ES-I3 (cell line): Measurements from ENCODE around the gene BRAF.
"Not testable (repeated sequence)": the region's sequence is repeated elsewhere in the genome, so short reads cannot be mapped to it uniquely, and the experiment has no call there.

Source experiments
- H3K36me3 ChIP-seq: 2 replicates; pipeline ENCODE4 v1.6.1; 2013; ENCODE audit warnings: mild to moderate bottlenecking, low read length, control low read depth, moderate library complexity; ENCODE audit not compliant: insufficient read depth
- H3K4me1 ChIP-seq: 2 replicates; pipeline ENCODE4 v1.6.1; 2013; ENCODE audit warnings: mild to moderate bottlenecking, control low read depth, low read length; ENCODE audit not compliant: insufficient read depth
- H3K9ac ChIP-seq: 2 replicates; pipeline ENCODE4 v1.6.1; 2013; ENCODE audit warnings: low read depth, mild to moderate bottlenecking, low read length, moderate library complexity
- H3K9me3 ChIP-seq: 2 replicates; pipeline ENCODE4 v1.6.1; 2013; ENCODE audit warnings: mild to moderate bottlenecking, low read length, moderate library complexity; ENCODE audit not compliant: control insufficient read depth, insufficient read depth

The BRAF gene

DNA sequence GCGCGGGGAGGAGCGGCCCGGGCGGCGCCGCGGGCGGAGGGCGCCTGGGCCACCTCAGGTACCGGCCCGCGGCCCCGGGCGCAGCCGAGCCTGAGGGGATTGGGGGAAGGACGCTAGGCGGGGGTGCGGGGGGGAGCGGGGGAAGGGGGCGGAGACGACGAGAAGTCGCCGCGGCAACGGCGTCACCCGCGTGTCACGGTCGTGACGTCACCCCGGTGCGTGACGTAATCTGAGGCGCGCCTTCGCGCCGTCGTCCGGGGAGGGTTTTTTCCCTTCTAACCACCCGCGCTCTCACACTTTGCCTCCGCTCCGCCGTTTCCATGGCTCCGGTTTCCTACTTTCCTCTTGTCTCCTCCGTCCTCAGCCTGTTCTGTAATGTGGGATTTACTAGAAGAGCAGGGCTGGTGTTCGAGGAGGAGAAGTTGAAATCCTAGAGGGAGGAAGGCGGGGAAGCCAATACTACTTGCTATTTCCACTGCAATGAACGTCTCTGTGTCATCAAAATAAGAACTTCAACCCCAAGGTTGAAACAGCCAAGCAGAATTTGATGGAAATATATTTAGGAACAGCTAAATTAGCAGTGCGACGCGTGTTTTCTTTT, at the start of gene BRAF:
BRAF (minus strand) TSS at position 109 of the 601 bp plus-strand sequence. CDS start 226 bp downstream, outside the sequence.
- Histone ChIP-seq H3K9me3 (no peaks in the 10 kb centered on the region), H3K36me3 (no peaks in the 10 kb centered on the region), H3K4me1 (no peaks in the 10 kb centered on the region), H3K9ac (peak within 1 kb of the TSS; percentile 99)

DNA sequence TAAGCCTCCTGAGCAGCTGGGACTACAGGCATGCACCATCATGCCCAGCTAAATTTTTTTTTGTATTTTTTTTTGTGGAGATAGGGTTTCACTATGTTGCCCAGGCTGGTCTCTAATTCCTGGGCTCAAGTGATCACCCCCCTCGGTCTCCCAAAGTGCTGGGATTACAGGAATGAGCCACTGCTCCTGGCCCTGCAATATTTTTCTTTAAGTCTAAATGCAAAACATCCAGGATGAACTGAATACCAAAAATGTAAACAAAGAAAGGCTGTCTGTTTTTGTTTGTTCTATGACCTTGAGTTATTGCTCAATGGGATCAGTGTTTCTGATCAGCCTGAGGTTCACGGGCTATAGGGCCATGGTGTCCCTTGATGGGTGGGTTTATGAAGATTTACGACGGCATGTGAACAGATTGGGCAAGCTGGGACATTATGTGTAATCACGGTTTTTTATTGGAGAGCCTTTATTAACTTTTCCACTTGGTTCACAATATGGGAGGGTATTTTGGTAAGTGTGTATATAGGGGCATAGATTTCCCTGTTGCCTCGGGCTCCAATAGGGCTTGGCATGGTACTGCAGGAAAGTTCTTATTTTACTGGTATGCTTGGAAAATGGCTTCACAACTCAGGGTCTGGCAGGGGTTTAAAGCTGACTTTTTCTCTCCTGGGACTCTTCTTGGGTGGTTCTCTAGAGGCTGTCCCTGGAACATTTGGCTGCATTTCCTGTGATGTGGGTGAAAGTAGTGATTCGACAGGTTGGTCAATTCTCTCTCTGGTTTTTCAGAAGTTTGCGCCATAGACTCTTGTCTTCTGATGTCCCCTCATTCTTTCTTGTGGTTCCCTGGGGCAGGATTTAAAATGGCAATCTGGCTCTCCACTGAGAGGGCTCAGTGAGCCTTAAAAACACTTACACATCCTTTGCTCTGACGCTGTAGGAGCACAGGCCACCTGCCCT, 48.4 kb upstream of the BRAF start:
- Histone ChIP-seq H3K9ac (no peak overlapping the region), H3K4me1 (no peaks in the 10 kb centered on the region), H3K9me3 (no peaks in the 10 kb centered on the region), H3K36me3 (no peaks in the 10 kb centered on the region)

DNA sequence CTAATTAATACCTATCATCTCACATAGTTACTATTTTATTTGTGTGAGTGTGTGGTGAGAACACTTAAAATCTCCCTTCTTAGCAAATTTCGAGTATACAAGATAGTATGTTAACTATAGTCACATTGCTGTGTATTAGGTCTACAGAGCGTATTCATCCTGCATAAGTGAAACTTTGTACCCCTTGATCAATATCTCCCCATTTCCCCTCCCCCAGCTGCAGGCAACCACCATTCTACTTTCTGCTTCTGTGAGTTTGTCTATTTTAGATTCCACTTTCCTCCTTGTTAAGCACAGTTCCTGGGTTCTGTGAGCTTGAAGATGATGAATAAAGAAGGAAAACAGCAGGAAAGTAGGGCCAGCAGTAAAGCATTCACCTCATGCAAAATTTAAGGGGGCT, 47.6 kb upstream of the BRAF start:
- Histone ChIP-seq H3K36me3 (no peaks in the 10 kb centered on the region), H3K4me1 (no peaks in the 10 kb centered on the region), H3K9me3 (no peaks in the 10 kb centered on the region), H3K9ac (no peak overlapping the region)

DNA sequence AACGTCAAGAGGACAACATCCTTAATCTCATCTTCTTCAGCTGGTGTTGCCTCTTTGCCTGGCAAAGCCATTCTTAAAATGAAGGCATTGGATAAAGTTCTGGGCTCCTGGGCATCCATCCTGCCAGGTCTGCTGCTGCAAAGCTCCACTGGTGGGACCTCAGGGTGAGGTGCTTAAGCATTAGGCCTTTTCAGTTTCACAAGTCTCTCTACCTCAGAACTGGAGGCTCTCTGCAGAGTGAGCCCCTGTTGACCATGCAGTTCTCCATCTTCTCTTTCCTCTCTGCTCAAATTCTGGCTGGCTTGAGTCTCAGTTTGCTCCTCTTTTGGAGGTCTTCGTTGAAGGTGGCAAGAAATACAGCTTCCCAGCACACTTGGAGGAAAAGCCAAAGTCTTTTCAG, 42.7 kb upstream of the BRAF start:
- Histone ChIP-seq H3K4me1 (no peaks in the 10 kb centered on the region), H3K36me3 (no peaks in the 10 kb centered on the region), H3K9me3 (no peaks in the 10 kb centered on the region), H3K9ac (no peak overlapping the region)

DNA sequence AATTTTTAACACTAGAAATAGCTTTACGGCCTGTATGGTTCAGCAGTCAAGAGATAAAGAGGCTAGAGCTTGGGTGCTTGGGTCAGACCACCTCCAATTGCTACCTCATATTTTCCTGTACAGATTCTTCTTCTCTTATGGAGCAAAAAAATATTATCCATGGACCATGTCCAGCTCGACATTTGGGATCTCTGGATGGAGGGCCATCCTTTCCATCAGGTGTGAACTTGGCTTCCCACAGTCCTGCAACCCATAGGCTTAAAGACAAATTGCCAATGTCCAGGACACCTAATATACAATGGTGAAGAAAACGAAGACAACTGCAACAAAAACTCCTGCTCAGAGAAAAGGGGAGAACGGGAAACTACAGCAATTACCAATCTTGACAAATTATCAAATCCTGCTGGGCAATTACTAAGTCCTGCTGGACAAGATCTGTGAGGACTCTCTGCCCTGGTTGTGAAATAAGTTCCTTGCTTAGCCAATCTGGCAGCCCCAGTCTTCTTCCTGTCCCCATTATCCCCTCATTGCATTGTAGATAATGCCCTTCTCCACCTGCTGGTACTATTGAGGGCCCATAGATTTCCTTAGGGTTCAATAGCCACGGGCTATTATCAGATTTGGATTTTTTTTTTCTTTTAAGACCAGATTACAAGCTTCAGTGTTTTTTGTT, 42.0 kb upstream of the BRAF start:
- no peaks in the 10 kb centered on the region for H3K36me3 ChIP-seq
- no peaks in the 10 kb centered on the region for H3K9me3 ChIP-seq
- no peak overlapping the region for H3K9ac ChIP-seq
- H3K4me1 ChIP-seq = no peaks in the 10 kb centered on the region

DNA sequence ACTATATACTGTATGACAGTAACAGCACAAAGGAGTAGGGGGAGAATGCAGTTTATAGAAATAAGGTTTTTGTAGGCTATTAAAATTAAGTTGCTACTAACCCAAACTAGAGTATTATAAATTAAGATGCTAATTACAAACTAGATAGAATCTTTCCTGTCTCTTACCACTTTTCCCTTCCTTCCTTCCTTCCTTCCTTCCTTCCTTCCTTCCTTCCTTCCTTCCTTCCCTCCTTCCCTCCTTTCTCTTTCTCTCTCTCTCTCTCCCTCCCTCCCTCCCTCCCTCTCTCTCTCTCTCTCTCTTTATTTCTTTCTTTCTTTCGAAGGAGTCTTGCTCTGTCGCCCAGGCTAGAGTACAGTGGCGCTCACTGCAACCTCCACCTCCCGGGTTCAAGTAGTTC, 36.4 kb upstream of the BRAF start:
- peaks cover 3% of the 10 kb centered on the region; the same call in 1 of the 2 replicates for H3K9me3 ChIP-seq

GRCh38 chr7:140956997-140957396, 32.3 kb upstream of the BRAF start:
- H3K9me3 ChIP-seq, H3K36me3 ChIP-seq, H3K4me1 ChIP-seq, H3K9ac ChIP-seq: not testable (repeated sequence)

More for the DNA sequence above, 36.4 kb upstream of the BRAF start:
- H3K4me1 ChIP-seq = no peaks in the 10 kb centered on the region
- H3K9ac ChIP-seq = no peak overlapping the region
- no peaks in the 10 kb centered on the region for H3K36me3 ChIP-seq

DNA sequence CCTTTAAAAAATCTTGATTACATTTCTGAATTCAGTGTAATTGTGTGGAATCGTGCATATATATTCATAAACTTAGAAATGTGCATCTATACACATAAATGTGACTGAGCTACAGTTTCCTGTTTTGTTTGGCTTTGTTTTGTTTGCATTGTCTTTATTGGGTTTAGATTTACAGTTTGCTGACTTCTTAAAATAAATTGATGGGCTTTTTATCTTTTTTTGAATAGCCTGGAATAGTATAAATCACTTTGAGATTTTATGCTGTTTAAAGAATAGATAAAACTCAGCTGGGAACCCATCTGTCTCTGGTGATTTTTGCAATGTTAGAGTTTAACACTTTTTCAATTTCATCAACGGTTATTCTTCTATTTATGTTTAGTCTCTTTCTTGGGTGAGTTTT, 21.2 kb upstream of the BRAF start:
- Histone ChIP-seq H3K36me3 (no peaks in the 10 kb centered on the region), H3K9me3 (no peaks in the 10 kb centered on the region), H3K9ac (no peak overlapping the region), H3K4me1 (no peaks in the 10 kb centered on the region)

DNA sequence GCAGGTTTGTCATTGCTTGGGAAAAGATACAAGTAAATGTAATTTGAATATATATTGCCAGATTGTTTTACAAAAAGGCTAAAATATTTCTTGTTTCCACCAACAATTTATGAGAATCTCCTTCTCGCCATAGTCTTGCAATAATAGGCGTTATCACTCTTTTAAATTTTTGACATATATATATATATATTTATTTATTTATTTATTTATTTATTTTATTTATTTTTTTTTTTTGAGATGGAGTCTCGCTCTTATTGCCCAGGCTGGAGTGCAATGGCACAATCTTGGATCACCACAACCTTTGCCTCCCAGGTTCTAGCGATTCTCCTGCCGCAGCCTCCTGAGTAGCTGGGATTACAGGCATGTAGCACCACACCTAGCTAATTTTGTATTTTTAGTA, 17.5 kb upstream of the BRAF start:
- not testable (repeated sequence) for H3K9ac ChIP-seq, H3K9me3 ChIP-seq, H3K36me3 ChIP-seq, H3K4me1 ChIP-seq

DNA sequence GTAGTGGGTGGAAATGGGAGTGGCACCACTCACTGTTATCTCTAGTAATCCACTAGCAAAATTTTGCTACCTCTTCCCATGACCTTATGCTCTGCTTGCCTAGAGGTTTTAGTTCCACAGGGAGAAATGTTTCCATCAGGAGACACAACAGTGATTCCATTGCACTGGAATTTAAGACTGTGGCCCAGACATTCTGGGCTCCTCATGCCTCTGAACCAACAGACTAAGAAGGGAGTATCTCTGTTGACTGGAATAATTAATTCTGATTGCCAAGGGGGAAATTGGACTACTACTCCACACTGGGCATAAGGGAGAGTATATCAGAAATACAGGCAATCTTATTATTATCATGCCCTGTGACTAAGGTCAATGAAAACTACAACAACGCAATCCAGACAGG, 16.2 kb upstream of the BRAF start:
- Histone ChIP-seq H3K9me3 (no peaks in the 10 kb centered on the region), H3K4me1 (no peaks in the 10 kb centered on the region), H3K9ac (no peak overlapping the region), H3K36me3 (no peaks in the 10 kb centered on the region)

GRCh38 chr7:140937702-140938264, 13.1 kb upstream of the BRAF start:
- no peaks in the 10 kb centered on the region for H3K36me3 ChIP-seq
- no peak overlapping the region for H3K9ac ChIP-seq
- H3K4me1 ChIP-seq = no peaks in the 10 kb centered on the region
- H3K9me3 ChIP-seq = no peaks in the 10 kb centered on the region

DNA sequence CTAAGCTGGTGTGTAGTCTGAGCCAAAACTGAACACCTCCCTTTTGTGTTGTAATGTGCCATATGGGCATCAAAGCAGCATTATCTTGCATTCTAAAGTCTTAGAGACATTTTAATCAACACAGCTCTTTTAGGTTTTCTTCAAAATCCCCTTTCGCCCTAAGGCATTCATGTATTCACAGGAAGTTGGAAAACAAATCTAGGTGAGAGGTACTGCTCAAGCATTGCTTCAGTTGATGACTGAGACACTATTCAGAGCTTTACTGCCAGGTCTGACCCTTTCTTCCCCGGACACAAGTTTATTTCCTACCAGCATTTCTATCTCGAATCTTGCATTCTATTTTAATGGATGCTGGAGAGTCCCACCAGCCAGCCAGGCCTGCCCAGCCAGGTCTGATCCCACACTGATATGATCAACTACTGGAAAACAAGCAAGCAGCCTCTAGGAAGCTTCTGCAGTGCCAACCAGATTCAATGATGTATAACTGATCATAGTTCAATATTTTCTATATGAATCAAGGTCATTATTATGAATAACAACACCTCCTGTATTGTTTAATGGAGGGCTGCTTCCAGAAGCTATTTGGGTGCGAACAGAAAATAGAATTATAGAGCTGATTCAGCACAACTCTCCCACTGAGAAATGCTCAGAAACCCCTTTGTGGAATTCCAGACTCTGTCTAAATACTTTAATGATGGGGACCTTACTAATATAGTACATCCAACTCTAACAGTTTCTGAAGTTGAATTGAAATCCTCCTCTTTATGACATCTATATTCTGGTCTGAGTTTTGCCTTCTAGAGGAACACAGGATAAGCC, 4.0 kb upstream of the BRAF start:
- Histone ChIP-seq H3K9me3 (no peaks in the 10 kb centered on the region), H3K36me3 (no peaks in the 10 kb centered on the region), H3K4me1 (no peaks in the 10 kb centered on the region), H3K9ac (no peak overlapping the region)

- not testable (repeated sequence) for H3K4me1 ChIP-seq, H3K9ac ChIP-seq, H3K36me3 ChIP-seq, H3K9me3 ChIP-seq
These were observed 3.2 kb upstream of the BRAF start for GRCh38 chr7:140927945-140928344.

- H3K9ac ChIP-seq = no peak overlapping the region
- no peaks in the 10 kb centered on the region for H3K4me1 ChIP-seq
- no peaks in the 10 kb centered on the region for H3K36me3 ChIP-seq
- no peaks in the 10 kb centered on the region for H3K9me3 ChIP-seq
These were observed 2.6 kb upstream of the BRAF start for GRCh38 chr7:140927351-140927750.
